Adrenal gland (tissue), 12 donors: ENCODE results near the gene CNTN5. TPM values are rescaled to one million over a fixed set of nuclear protein-coding genes. Genes with fewer than 3 reads are reported as not detected.

Experiments
- DNase-seq, 7 donors: peaks; one replicate each; pipeline ENCODE4 v3.0.0-alpha.2; 2019 to 2020
- H3K27ac ChIP-seq, 5 donors: fragments of 200-600 bp; sonication (generic) in 4 of 5; 1 replicate in 3 of 5; 2 replicates in 2 of 5; pipeline versions ENCODE4 v1.5.1 to v1.8.0; 2016 to 2020; ENCODE audit warnings: mild to moderate bottlenecking in 1 of 5
- H3K27me3 ChIP-seq: fragments of 200-600 bp; 2 replicates; pipeline ENCODE4 v1.8.0; 2021
- H3K36me3 ChIP-seq, 2 donors: fragments of 200-600 bp; replicated peaks in 1 of 2; 1 replicate in 1 of 2; 2 replicates in 1 of 2; pipeline versions ENCODE4 v1.5.1 to v1.8.0; 2018 to 2022
- H3K4me1 ChIP-seq, 2 donors: fragments of 200-600 bp; replicated peaks in 1 of 2; 1 replicate in 1 of 2; 2 replicates in 1 of 2; pipeline versions ENCODE4 v1.5.1 to v1.8.0; 2018 to 2021
- H3K4me3 ChIP-seq, 4 donors: fragments of 200-600 bp; sonication (generic) in 3 of 4; one replicate each; pipeline ENCODE4 v1.5.1; 2016 to 2018
- H3K9me3 ChIP-seq, 3 donors: fragments of 200-600 bp; sonication (generic) in 1 of 3; replicated peaks in 1 of 3; 1 replicate in 2 of 3; 2 replicates in 1 of 3; pipeline versions ENCODE4 v1.5.1 to v1.8.0; 2016 to 2021
- POLR2A ChIP-seq, 2 donors: fragments of 450-650 bp; IDR thresholded peaks; one replicate each; pipeline ENCODE4 v1.6.1; 2017; ENCODE audit warnings: antibody characterized with exemption in 2 of 2, mild to moderate bottlenecking in 2 of 2, moderate library complexity in 1 of 2
- WGBS, 4 donors: extraction: QIAGEN DNeasy Blood & Tissue Kit in 2 of 4; methylation state at CpG; one replicate each; pipeline versions ENCODE4 v1.1.5 to v1.1.7; 2013 to 2017; 5-methylcytosine and 5-hydroxymethylcytosine counted together
- intact Hi-C, 2 donors: fragments of 100-400 bp; cut with DNase I; formaldehyde crosslinking; loops; one replicate each; pipeline versions ENCODE4 v1.14.1 to v1.15.0; 2022 to 2023
- polyA plus RNA-seq, 3 donors: library from polyadenylated mRNA; stranded (reverse); fragments of 200-250 nt in 2 of 3; fragments of 350-450 nt in 1 of 3; fragmentation: Illumina TruSeq in 1 of 3; extraction: RNeasy Lipid Tissue Mini Kit (QIAGEN cat#74804) in 1 of 3; gene quantifications; one replicate each; pipeline ENCODE4 v1.2.3, GENCODE V29; 2013 to 2014
- total RNA-seq, 9 donors: library from RNA; depleted of rRNA in 4 of 9; stranded (reverse); fragments of >200 nt in 4 of 9; fragments of 120-200 nt in 1 of 9; fragmentation: NEBNext Ultra II Directional in 1 of 9; extraction: Animal tissue kit (Norgen Biotek cat#: 25700) in 1 of 9; gene quantifications; one replicate each; pipeline versions ENCODE4 v1.1.0 to v1.2.4, GENCODE V29; 2013 to 2023
- TF ChIP-seq, protein P1 (sequence below), 6 experiments: fragments of 450-650 bp in 4 of 6; fragments of 200-600 bp in 2 of 6; sonication (generic) in 1 of 6; IDR thresholded peaks; 1 replicate in 5 of 6; 2 replicates in 1 of 6; pipeline versions ENCODE4 v1.5.1 to v1.8.0; 2016 to 2021; ENCODE audit warnings: antibody characterized with exemption in 6 of 6, mild to moderate bottlenecking in 2 of 6, moderate library complexity in 1 of 6
- donor health status: healthy with polysubstance abuse.
- donor health status: Bipolar disorder and iron deficiency.
- donor health status: DM: yes; HTN: yes; CAD: no.
- donor health status: DM: no; HTN: no; CAD: no.
- donor health status: DM: no; HTN: no; CAD: no.
- donor health status: DM: yes; HTN: yes; CAD: no.

Gene CNTN5
- total and polyA plus RNA-seq, 12 donors, result 0.07 to 107 (median 0.30) TPM; not detected in 8

DNA sequence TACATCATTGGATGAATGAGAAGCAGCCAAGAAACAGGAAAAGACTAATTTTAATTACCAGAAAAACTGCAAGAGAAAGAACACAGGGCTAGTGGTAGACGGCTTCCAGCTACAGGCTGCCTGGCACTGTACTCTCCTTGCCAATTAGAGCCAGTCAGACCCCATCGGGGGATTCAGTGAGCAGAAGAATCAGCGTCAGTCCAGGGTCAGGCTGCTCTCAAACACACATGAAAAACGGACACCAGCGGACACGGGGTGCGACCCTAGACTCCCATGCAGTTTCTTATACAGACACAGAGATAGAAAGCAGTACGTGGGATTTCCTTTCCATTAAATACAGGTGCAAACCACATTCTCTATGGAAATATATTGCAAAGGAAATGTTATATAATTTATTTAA lies 1.1 kb upstream of the CNTN5 start:
- Histone ChIP-seq H3K4me1 (peaks cover 0 to 5% of the 10 kb centered on the region in 2 donors), H3K9me3 (no peaks in the 10 kb centered on the region), H3K27me3 (peaks cover 32% of the 10 kb centered on the region), H3K27ac (no peak overlapping the region), H3K36me3 (no peaks in the 10 kb centered on the region), H3K4me3 (no peak overlapping the region)
- intact Hi-C loops, result no loop called here
- TF ChIP-seq, protein P1, sequence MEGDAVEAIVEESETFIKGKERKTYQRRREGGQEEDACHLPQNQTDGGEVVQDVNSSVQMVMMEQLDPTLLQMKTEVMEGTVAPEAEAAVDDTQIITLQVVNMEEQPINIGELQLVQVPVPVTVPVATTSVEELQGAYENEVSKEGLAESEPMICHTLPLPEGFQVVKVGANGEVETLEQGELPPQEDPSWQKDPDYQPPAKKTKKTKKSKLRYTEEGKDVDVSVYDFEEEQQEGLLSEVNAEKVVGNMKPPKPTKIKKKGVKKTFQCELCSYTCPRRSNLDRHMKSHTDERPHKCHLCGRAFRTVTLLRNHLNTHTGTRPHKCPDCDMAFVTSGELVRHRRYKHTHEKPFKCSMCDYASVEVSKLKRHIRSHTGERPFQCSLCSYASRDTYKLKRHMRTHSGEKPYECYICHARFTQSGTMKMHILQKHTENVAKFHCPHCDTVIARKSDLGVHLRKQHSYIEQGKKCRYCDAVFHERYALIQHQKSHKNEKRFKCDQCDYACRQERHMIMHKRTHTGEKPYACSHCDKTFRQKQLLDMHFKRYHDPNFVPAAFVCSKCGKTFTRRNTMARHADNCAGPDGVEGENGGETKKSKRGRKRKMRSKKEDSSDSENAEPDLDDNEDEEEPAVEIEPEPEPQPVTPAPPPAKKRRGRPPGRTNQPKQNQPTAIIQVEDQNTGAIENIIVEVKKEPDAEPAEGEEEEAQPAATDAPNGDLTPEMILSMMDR (IDR thresholded peaks at IDR 0.05), result no peak
- TF ChIP-seq POLR2A (IDR thresholded peaks at IDR 0.05), result no peak
- 19 to 35% (median 28%) methylated on average over 8 of the region's 8 CpGs for WGBS, 4 donors
- DNase-seq, result no peak

DNA sequence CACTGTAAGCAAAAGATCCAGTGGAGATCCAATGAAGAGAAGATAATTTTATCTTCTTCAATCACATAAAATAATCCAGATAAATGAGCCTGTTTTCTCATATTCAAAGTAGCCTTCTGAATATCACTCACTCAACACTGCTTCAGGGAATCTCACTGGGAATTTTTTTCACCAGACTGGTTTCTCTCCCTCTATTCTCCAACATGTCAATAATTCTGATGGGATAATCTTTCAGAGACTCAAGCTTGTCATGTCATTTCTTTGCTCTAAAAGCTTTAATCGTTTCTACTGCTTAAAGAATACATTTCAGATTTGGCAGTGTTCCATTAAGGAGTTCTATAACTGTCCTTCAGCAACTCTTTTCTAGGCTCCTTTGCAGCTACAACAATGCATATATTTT lies 16.3 kb downstream of the CNTN5 start:
- Histone ChIP-seq H3K27ac (no peak overlapping the region), H3K27me3 (no peaks in the 10 kb centered on the region), H3K4me3 (no peak overlapping the region), H3K4me1 (no peaks in the 10 kb centered on the region), H3K36me3 (no peaks in the 10 kb centered on the region), H3K9me3 (no peaks in the 10 kb centered on the region)
- no peak for DNase-seq
- 74 to 80% (median 75%) methylated on average over 1 of the region's 1 CpG for WGBS, 4 donors
- intact Hi-C loops, result no loop called here
- TF ChIP-seq, protein P1 (IDR thresholded peaks at IDR 0.05), result no peak
- no peak for TF ChIP-seq POLR2A (IDR thresholded peaks at IDR 0.05)

DNA sequence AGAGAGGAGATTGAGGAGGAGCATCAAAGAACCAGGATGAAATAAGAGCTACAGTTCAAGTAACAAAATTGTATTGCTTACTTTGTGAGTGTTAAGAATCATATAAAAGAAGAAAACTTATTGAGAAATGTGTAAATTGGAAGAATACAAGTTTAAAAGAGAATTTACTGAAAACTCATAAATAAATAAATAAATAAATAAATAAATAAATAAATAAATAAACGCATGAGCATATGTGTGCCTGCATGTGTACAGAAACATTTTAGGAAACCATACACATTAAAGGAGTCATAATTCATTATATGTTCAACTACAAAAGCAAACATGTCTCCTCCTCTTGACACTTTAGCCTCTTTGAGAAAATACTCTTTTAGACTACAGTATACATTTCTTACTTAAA lies 42.6 kb downstream of the CNTN5 start:
- no peak for DNase-seq
- Histone ChIP-seq H3K36me3 (no peaks in the 10 kb centered on the region), H3K27ac (no peak overlapping the region), H3K9me3 (no peaks in the 10 kb centered on the region), H3K27me3 (no peaks in the 10 kb centered on the region), H3K4me3 (no peak overlapping the region), H3K4me1 (no peaks in the 10 kb centered on the region)
- WGBS, 4 donors, result 82 to 91% (median 86%) methylated on average over 1 of the region's 1 CpG
- intact Hi-C loops, result no loop called here
- no peak for TF ChIP-seq POLR2A (IDR thresholded peaks at IDR 0.05)
- TF ChIP-seq, protein P1 (IDR thresholded peaks at IDR 0.05), result no peak

DNA sequence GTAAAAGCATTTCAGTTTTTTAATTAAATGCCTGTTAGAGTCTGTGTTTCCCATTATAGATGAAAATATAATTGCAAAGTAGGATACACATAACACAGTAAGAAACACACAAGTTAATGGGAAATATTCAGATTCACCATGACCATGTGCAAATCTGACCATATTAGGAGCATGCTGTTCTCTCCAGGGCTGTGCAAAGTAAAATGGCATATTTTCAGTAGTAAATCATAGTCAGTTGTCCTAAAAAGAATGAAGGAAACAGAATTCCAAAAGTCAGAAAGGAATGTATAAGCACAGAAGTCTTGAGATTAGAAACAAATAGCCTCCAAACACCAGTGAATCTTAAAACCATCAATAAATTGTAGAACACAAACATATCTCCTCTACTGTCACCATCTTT lies 44.4 kb downstream of the CNTN5 start:
- Histone ChIP-seq H3K27me3 (no peaks in the 10 kb centered on the region), H3K27ac (no peak overlapping the region), H3K4me3 (no peak overlapping the region), H3K36me3 (no peaks in the 10 kb centered on the region), H3K9me3 (no peaks in the 10 kb centered on the region), H3K4me1 (no peaks in the 10 kb centered on the region)
- no peak for DNase-seq
- intact Hi-C loops, result no loop called here
- no peak for TF ChIP-seq POLR2A (IDR thresholded peaks at IDR 0.05)
- TF ChIP-seq, protein P1 (IDR thresholded peaks at IDR 0.05), result no peak
